NB4 (cell line): ENCODE measurements around the gene TMEM11.

ENCODE experiments used
- CTCF ChIP-seq: IDR thresholded peaks from one replicate; pipeline ENCODE4 v1.5.1; 2012; ENCODE audit warnings: low read depth, low read length
- MAX ChIP-seq: IDR thresholded peaks from 2 replicates; pipeline ENCODE4 v1.6.1; 2011; ENCODE audit warnings: low read depth, low read length
- MYC ChIP-seq: IDR thresholded peaks from 2 replicates; pipeline ENCODE4 v1.6.1; 2011; ENCODE audit warnings: low read depth, low read length
- POLR2A ChIP-seq: IDR thresholded peaks from 2 replicates; pipeline ENCODE4 v1.6.1; 2011; ENCODE audit warnings: mild to moderate bottlenecking; ENCODE audit not compliant: insufficient read length; ENCODE audit errors: extremely low read depth

- TF ChIP-seq MYC (no peak), CTCF (no peak), POLR2A (no peak), MAX (no peak)
These were observed 22.0 kb upstream of the TMEM11 start for GRCh38 chr17:21235921-21236320.
